ENCODE results near the gene KIAA2012.
A peak's percentile ranks its signal among the peaks of the same experiment; 100 is the strongest.

The KIAA2012 gene

GRCh38 chr2:202036601-202037037, 36.4 kb upstream of the KIAA2012 start:
- Histone ChIP-seq H3K9me3 (no peaks in the 10 kb centered on the region), H3K27me3 (ENCODE audit: low read depth) (no peaks in the 10 kb centered on the region), H3K4me3 (peak overlapping the region; percentile 32), H3K4me1 (peaks cover 53% of the 10 kb centered on the region), H3K36me3 (replicated peaks) (peaks cover 6% of the 10 kb centered on the region)
- peak; percentile 69 to 78 for DNase-seq (ENCODE audit: low spot score in 2 of 2)
- in situ Hi-C loops (cut with MboI; ENCODE audit: low sequenced_read_pairs) = no loop called here

- peaks cover 48% of the 10 kb centered on the region for H3K4me1 ChIP-seq
- H3K27me3 ChIP-seq (ENCODE audit: low read depth) = no peaks in the 10 kb centered on the region
- no peaks in the 10 kb centered on the region for H3K9me3 ChIP-seq
- peak overlapping the region; percentile 32 for H3K4me3 ChIP-seq
- in situ Hi-C loops (cut with MboI; ENCODE audit: low sequenced_read_pairs) = no loop called here
- H3K36me3 ChIP-seq (replicated peaks) = peaks cover 6% of the 10 kb centered on the region
- peak; percentile 70 to 98 for DNase-seq (ENCODE audit: low spot score in 2 of 2)
These were observed 36.0 kb upstream of the KIAA2012 start for GRCh38 chr2:202037086-202037485.

- H3K27me3 ChIP-seq (ENCODE audit: low read depth) = no peaks in the 10 kb centered on the region
- peaks cover 45% of the 10 kb centered on the region for H3K4me1 ChIP-seq
- H3K4me3 ChIP-seq = no peak overlapping the region
- no peaks in the 10 kb centered on the region for H3K9me3 ChIP-seq
- in situ Hi-C loops (cut with MboI; ENCODE audit: low sequenced_read_pairs) = no loop called here
- DNase-seq (ENCODE audit: low spot score in 2 of 2) = peak; percentile 43 to 54
- peaks cover 6% of the 10 kb centered on the region for H3K36me3 ChIP-seq (replicated peaks)
These were observed 34.4 kb upstream of the KIAA2012 start for GRCh38 chr2:202038471-202039277.

GRCh38 chr2:202039278-202040078, 33.6 kb upstream of the KIAA2012 start:
- in situ Hi-C loops (cut with MboI; ENCODE audit: low sequenced_read_pairs) = no loop called here

GRCh38 chr2:202040079-202040844, 32.8 kb upstream of the KIAA2012 start:
- H3K27me3 ChIP-seq (ENCODE audit: low read depth) = no peaks in the 10 kb centered on the region
- peaks cover 4% of the 10 kb centered on the region for H3K36me3 ChIP-seq (replicated peaks)
- DNase-seq (ENCODE audit: low spot score in 2 of 2) = no peak
- in situ Hi-C loops (cut with MboI; ENCODE audit: low sequenced_read_pairs) = no loop called here
- no peaks in the 10 kb centered on the region for H3K9me3 ChIP-seq
- H3K4me1 ChIP-seq = peaks cover 42% of the 10 kb centered on the region
- H3K4me3 ChIP-seq = no peak overlapping the region

More at GRCh38 chr2:202039278-202040078, 33.6 kb upstream of the KIAA2012 start:
- Histone ChIP-seq H3K4me3 (no peak overlapping the region), H3K27me3 (ENCODE audit: low read depth) (no peaks in the 10 kb centered on the region), H3K36me3 (replicated peaks) (peaks cover 6% of the 10 kb centered on the region), H3K4me1 (peaks cover 45% of the 10 kb centered on the region), H3K9me3 (no peaks in the 10 kb centered on the region)
- no peak for DNase-seq (ENCODE audit: low spot score in 2 of 2)

- Histone ChIP-seq H3K9me3 (no peaks in the 10 kb centered on the region), H3K4me1 (peaks cover 31% of the 10 kb centered on the region), H3K4me3 (no peak overlapping the region), H3K36me3 (replicated peaks) (no peaks in the 10 kb centered on the region), H3K27me3 (ENCODE audit: low read depth) (no peaks in the 10 kb centered on the region)
- in situ Hi-C loops (cut with MboI; ENCODE audit: low sequenced_read_pairs) = no loop called here
- DNase-seq (ENCODE audit: low spot score in 2 of 2) = no peak
These were observed 30.6 kb upstream of the KIAA2012 start for GRCh38 chr2:202042444-202042843.

- H3K4me3 ChIP-seq = no peak overlapping the region
- no peaks in the 10 kb centered on the region for H3K27me3 ChIP-seq (ENCODE audit: low read depth)
- in situ Hi-C loops (cut with MboI; ENCODE audit: low sequenced_read_pairs) = no loop called here
- peaks cover 22% of the 10 kb centered on the region for H3K4me1 ChIP-seq
- no peak for DNase-seq (ENCODE audit: low spot score in 2 of 2)
- H3K36me3 ChIP-seq (replicated peaks) = no peaks in the 10 kb centered on the region
- H3K9me3 ChIP-seq = no peaks in the 10 kb centered on the region
These were observed 29.6 kb upstream of the KIAA2012 start for GRCh38 chr2:202043475-202043874.

GRCh38 chr2:202044777-202045176, 28.3 kb upstream of the KIAA2012 start:
- in situ Hi-C loops (cut with MboI; ENCODE audit: low sequenced_read_pairs) = no loop called here

GRCh38 chr2:202046572-202046971, 26.5 kb upstream of the KIAA2012 start:
- H3K27me3 ChIP-seq (ENCODE audit: low read depth) = no peaks in the 10 kb centered on the region
- no peaks in the 10 kb centered on the region for H3K4me1 ChIP-seq
- H3K36me3 ChIP-seq (replicated peaks) = no peaks in the 10 kb centered on the region
- no peak for DNase-seq (ENCODE audit: low spot score in 2 of 2)
- in situ Hi-C loops (cut with MboI; ENCODE audit: low sequenced_read_pairs) = no loop called here
- H3K4me3 ChIP-seq = no peak overlapping the region
- H3K9me3 ChIP-seq = no peaks in the 10 kb centered on the region

More at GRCh38 chr2:202044777-202045176, 28.3 kb upstream of the KIAA2012 start:
- no peak for DNase-seq (ENCODE audit: low spot score in 2 of 2)
- Histone ChIP-seq H3K9me3 (no peaks in the 10 kb centered on the region), H3K4me3 (no peak overlapping the region), H3K4me1 (peaks cover 9% of the 10 kb centered on the region), H3K27me3 (ENCODE audit: low read depth) (no peaks in the 10 kb centered on the region), H3K36me3 (replicated peaks) (no peaks in the 10 kb centered on the region)

GRCh38 chr2:202049092-202049728, 23.8 kb upstream of the KIAA2012 start:
- H3K4me1 ChIP-seq = no peaks in the 10 kb centered on the region
- no peaks in the 10 kb centered on the region for H3K27me3 ChIP-seq (ENCODE audit: low read depth)

GRCh38 chr2:202049840-202050239, 23.2 kb upstream of the KIAA2012 start:
- DNase-seq (ENCODE audit: low spot score in 2 of 2) = no peak
- Histone ChIP-seq H3K4me1 (no peaks in the 10 kb centered on the region), H3K9me3 (no peaks in the 10 kb centered on the region), H3K36me3 (replicated peaks) (no peaks in the 10 kb centered on the region), H3K27me3 (ENCODE audit: low read depth) (no peaks in the 10 kb centered on the region), H3K4me3 (no peak overlapping the region)
- in situ Hi-C loops (cut with MboI; ENCODE audit: low sequenced_read_pairs) = no loop called here

More at GRCh38 chr2:202049092-202049728, 23.8 kb upstream of the KIAA2012 start:
- H3K4me3 ChIP-seq = no peak overlapping the region
- in situ Hi-C loops (cut with MboI; ENCODE audit: low sequenced_read_pairs) = no loop called here
- DNase-seq (ENCODE audit: low spot score in 2 of 2) = no peak
- H3K36me3 ChIP-seq (replicated peaks) = no peaks in the 10 kb centered on the region
- no peaks in the 10 kb centered on the region for H3K9me3 ChIP-seq

- Histone ChIP-seq H3K4me3 (no peak overlapping the region), H3K4me1 (no peaks in the 10 kb centered on the region), H3K27me3 (ENCODE audit: low read depth) (no peaks in the 10 kb centered on the region), H3K36me3 (replicated peaks) (no peaks in the 10 kb centered on the region), H3K9me3 (no peaks in the 10 kb centered on the region)
- no peak for DNase-seq (ENCODE audit: low spot score in 2 of 2)
- in situ Hi-C loops (cut with MboI; ENCODE audit: low sequenced_read_pairs) = no loop called here
These were observed 22.4 kb upstream of the KIAA2012 start for GRCh38 chr2:202050652-202051051.

GRCh38 chr2:202051499-202052161, 21.4 kb upstream of the KIAA2012 start:
- no peak overlapping the region for H3K4me3 ChIP-seq
- in situ Hi-C loops (cut with MboI; ENCODE audit: low sequenced_read_pairs) = no loop called here
- H3K27me3 ChIP-seq (ENCODE audit: low read depth) = no peaks in the 10 kb centered on the region
- H3K4me1 ChIP-seq = no peaks in the 10 kb centered on the region
- DNase-seq (ENCODE audit: low spot score in 2 of 2) = no peak
- no peaks in the 10 kb centered on the region for H3K36me3 ChIP-seq (replicated peaks)
- H3K9me3 ChIP-seq = no peaks in the 10 kb centered on the region
